Endothelial cell (in vitro differentiated cells): ENCODE data around the gene C1orf52. TPM values are rescaled to one million over a fixed set of nuclear protein-coding genes. Genes with fewer than 3 reads are reported as not detected.

ENCODE experiments used
- DNase-seq: peaks from one replicate; pipeline ENCODE4 v3.0.0; 2021; ENCODE audit warnings: low spot score
- H3K27ac Mint-ChIP-seq: one replicate; pipeline ENCODE4 v1.8.0; 2021; ENCODE audit warnings: mixed read lengths, inconsistent platforms; ENCODE audit not compliant: unreplicated experiment
- H3K27me3 Mint-ChIP-seq: one replicate; pipeline ENCODE4 v1.8.0; 2021; ENCODE audit warnings: mild to moderate bottlenecking, moderate library complexity, mixed read lengths, inconsistent platforms; ENCODE audit not compliant: unreplicated experiment
- H3K36me3 Mint-ChIP-seq: one replicate; pipeline ENCODE4 v1.8.0; 2021; ENCODE audit warnings: mild to moderate bottlenecking, low read depth, mixed read lengths, inconsistent platforms; ENCODE audit not compliant: unreplicated experiment
- H3K4me1 Mint-ChIP-seq: one replicate; pipeline ENCODE4 v1.8.0; 2021; ENCODE audit warnings: mild to moderate bottlenecking, mixed read lengths, inconsistent platforms; ENCODE audit not compliant: unreplicated experiment
- H3K4me3 Mint-ChIP-seq: one replicate; pipeline ENCODE4 v1.8.0; 2021; ENCODE audit warnings: mild to moderate bottlenecking, mixed read lengths, inconsistent platforms; ENCODE audit not compliant: unreplicated experiment
- H3K9me3 Mint-ChIP-seq: one replicate; pipeline ENCODE4 v1.8.0; 2021; ENCODE audit warnings: mixed read lengths, inconsistent platforms; ENCODE audit not compliant: unreplicated experiment
- CTCF ChIP-seq: fragments of 200-600 bp; sonication (generic); IDR thresholded peaks from one replicate; pipeline ENCODE4 v1.5.0; 2021; ENCODE audit warnings: antibody characterized with exemption; ENCODE audit not compliant: unreplicated experiment
- total RNA-seq: library from RNA; stranded (reverse); fragmentation: NEBNext Ultra II Directional; extraction: Animal tissue kit (Norgen Biotek cat#: 25700); gene quantifications from one replicate; pipeline ENCODE4 v1.2.1, GENCODE V29; 2021; ENCODE audit not compliant: unreplicated experiment

The C1orf52 gene
- total RNA-seq, 1 donor from 2014 or later: 37.7 TPM

GRCh38 chr1:85220756-85221201 lies 38.7 kb downstream of the C1orf52 start:
- Mint-ChIP-seq H3K9me3 (no peaks in the 10 kb centered on the region), H3K4me3 (no peak overlapping the region), H3K27ac (no peak overlapping the region), H3K36me3 (no peaks in the 10 kb centered on the region), H3K4me1 (peaks cover under 1% of the 10 kb centered on the region), H3K27me3 (peaks cover 3% of the 10 kb centered on the region)
- no peak for TF ChIP-seq CTCF
- DNase-seq: no peak

DNA sequence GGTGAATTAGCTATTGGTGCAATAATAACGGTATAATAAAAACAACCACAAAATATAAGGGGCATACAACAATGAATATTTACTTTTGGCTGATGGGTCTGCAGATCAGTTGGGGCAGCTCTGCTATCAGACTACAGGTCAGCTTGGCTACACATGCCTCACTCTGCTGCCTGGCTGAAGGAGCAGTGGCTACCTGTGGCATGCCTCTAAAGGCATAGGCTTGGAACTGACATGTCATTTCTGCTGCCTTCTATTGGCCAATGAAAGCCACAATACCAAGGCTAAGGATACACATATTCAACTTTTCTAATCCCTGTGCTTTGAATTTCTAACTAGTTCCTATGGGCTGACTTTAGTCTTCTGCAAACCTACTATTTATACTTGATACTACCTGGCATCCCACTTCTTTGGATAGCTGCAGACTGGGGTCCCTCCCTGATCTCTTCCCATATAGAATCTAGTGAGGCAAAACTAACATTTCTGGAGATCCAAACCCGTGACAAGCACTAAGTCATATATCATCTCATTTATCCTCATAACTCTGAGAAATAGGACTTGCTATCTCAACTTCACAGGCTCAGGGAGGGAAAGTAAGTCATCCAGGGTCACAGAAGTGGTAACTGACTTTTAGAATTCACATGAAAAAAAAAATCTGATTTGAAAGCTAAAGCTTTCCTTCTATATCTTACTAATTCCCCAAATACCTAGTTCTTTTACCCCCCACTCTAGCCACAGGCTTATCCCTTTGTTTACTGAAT lies 39.4 kb downstream of the C1orf52 start:
- H3K27ac Mint-ChIP-seq: no peak overlapping the region
- H3K27me3 Mint-ChIP-seq: peaks cover 3% of the 10 kb centered on the region
- H3K36me3 Mint-ChIP-seq: no peaks in the 10 kb centered on the region
- no peaks in the 10 kb centered on the region for H3K9me3 Mint-ChIP-seq
- no peaks in the 10 kb centered on the region for H3K4me1 Mint-ChIP-seq
- no peak for DNase-seq
- TF ChIP-seq CTCF: no peak
- no peak overlapping the region for H3K4me3 Mint-ChIP-seq

- DNase-seq: no peak
- Mint-ChIP-seq H3K27me3 (peaks cover 3% of the 10 kb centered on the region), H3K4me3 (no peak overlapping the region), H3K9me3 (no peaks in the 10 kb centered on the region), H3K27ac (no peak overlapping the region), H3K36me3 (no peaks in the 10 kb centered on the region), H3K4me1 (no peaks in the 10 kb centered on the region)
- TF ChIP-seq CTCF: no peak
Measured at GRCh38 chr1:85216697-85217096, 42.8 kb downstream of the C1orf52 start.

DNA sequence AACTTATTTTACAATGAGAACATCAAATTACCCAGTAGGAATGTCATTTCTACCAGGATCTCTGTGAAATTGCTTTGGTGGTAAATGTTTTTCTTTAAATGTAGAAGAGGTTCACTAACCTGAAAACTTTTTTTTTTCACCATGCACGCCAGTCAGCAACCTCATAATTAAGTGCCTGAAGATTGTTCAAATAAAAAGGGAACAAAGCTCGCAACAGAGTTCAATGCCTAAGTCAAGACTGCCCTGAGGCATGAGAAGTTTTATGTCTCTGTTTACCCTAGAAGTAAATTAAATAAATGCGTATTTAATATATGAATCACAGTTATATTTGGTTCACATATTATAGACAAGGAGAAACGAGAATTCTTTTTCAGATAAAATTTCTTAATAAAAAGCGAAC lies 44.8 kb downstream of the C1orf52 start:
- Mint-ChIP-seq H3K9me3 (no peaks in the 10 kb centered on the region), H3K4me1 (peaks cover 3% of the 10 kb centered on the region), H3K36me3 (no peaks in the 10 kb centered on the region), H3K27me3 (peaks cover 1% of the 10 kb centered on the region), H3K4me3 (no peak overlapping the region), H3K27ac (no peak overlapping the region)
- DNase-seq: no peak
- no peak for TF ChIP-seq CTCF

- Mint-ChIP-seq H3K9me3 (no peaks in the 10 kb centered on the region), H3K4me1 (peaks cover 3% of the 10 kb centered on the region), H3K27me3 (no peaks in the 10 kb centered on the region), H3K36me3 (no peaks in the 10 kb centered on the region), H3K27ac (no peak overlapping the region), H3K4me3 (no peak overlapping the region)
- no peak for TF ChIP-seq CTCF
- DNase-seq: no peak
Measured at GRCh38 chr1:85208488-85208887, 51.0 kb downstream of the C1orf52 start.
